GM08714 (cell line): ENCODE measurements around the gene WIZ.
"Not testable (repeated sequence)": the region's sequence is repeated elsewhere in the genome, so short reads cannot be mapped to it uniquely, and the experiment has no call there.

ENCODE experiments used
- H3K4me3 ChIP-seq: fragments of 200-500 bp; sonication (Bioruptor generic); 2 replicates; pipeline ENCODE4 v1.5.1; 2014; ENCODE audit warnings: mild to moderate bottlenecking, low read length, inconsistent platforms
- ZNF274 ChIP-seq: IDR thresholded peaks from 2 replicates; pipeline ENCODE4 v1.6.1; 2012; ENCODE audit warnings: mild to moderate bottlenecking, low read depth, low read length

Gene WIZ

DNA sequence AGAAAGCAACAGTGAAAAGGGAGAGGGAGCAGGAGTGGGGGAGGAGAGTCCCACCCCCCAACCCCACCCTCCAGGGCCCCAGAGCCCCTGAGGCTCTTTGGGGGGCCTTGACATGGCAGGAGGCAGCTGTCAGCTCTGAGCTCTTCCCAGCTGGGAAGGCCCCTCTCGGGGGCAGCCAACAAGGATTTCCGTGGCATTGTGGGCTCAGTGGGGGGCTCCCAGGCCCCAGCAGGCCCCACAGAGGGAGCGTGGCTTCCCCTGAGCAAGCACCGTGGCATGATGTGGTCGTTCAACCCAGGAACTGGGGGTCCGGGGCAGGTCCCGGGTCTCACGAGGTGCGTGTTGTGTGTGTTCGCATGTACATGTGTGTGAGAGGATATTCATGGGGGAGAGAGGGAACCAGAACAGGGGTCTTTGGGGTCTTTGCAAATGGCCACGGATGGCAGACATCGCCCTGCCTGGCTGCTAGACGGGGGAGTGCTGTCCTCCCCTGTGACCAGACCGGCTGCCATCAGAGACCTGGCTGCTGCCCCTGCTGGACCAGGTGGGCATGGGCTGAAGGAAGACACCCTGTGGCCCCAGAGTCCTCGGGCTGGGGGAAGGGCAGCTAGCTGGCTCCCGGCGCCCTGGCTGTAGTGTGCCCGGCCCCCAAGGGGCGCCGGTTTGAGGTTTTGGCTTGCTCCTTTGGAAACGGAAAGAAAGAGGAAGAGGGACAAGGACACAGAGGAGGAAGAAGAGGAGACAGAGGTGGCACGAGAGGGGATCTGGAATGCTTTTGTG is 27.3 kb downstream of the WIZ start:
- no peak overlapping the region for H3K4me3 ChIP-seq
- no peak for TF ChIP-seq ZNF274

DNA sequence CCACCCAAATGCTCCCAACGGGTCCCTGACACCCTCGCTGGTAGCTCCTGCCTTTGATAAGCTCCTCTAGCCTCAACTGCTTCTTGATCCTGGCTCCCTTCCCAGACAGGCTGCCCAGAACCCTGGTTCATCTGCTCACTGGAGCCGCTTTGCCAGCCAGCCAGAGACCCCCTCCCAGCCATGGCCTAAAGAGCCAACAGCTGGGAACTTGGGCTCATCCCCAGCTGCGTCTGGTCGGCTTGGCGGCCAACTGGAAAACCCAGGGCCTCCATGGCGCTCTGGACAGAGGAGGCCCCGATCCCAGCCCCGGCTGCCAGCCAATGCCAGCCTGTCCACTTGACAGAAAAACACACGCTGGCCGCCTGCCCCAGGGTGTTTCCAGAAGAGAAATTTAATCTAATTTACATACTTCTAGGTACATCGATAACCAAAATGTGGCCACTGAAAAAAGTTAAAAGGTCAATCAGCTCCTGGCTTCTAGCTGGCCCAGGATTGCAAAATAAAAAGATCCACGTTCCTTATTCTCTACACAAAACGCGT is 28.0 kb downstream of the WIZ start:
- no peak overlapping the region for H3K4me3 ChIP-seq
- TF ChIP-seq ZNF274: no peak

DNA sequence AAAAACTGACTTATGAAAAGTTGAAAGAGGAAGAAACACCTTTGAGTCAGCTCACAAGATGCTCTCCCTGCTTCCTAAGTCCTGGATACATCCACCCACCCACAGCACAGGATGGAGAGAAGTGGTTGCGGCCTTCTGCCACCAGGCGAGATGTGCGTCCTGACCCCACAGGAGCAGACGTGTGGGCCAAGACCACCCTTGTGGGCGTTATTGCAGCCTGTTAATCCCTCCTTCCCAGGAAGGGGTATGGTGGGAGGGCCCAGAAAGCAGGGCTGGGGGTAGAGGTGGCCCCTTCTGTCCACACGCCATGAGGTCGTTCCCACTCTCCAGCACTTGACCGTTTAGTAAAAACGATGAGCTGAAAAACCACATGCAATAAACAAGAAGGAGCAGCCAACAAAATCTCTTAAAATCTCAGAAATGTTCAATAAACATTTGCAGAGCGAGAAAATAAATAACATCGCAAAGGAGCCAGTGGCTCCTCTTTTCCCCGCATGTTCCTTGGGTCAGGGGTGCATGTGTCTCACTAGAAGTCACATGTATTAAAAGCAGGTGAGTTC is 28.5 kb downstream of the WIZ start:
- TF ChIP-seq ZNF274: no peak
- no peak overlapping the region for H3K4me3 ChIP-seq

- TF ChIP-seq ZNF274: no peak
- H3K4me3 ChIP-seq: no peak overlapping the region
Observed at GRCh38 chr19:15419413-15420025, 30.2 kb downstream of the WIZ start.

- peak within 1 kb of the TSS; percentile 93 for H3K4me3 ChIP-seq
- TF ChIP-seq ZNF274: no peak
Observed at GRCh38 chr19:15418579-15419412, 31.0 kb downstream of the WIZ start, which contains the start of gene AKAP8L. TSS of gene AKAP8L (minus strand) at chr19:15418988. CDS start at chr19:15418923, 65 bp downstream.

DNA sequence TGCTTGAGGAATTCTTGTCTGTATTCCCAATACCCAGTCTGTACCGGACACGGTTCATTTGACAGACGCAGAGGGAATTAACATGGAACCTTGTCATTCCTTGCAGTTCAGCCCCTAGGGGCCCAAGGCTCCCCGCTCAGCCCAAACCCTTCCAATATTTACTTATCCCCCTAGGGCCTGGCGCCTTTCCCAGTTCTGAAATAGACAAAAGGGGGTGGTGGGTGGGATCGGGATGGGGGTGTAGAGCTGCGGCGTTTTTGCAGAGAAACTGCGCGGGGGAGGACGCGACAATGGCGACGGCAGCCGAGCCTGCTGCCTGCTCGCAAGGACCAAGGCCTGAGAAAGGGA is 31.6 kb downstream of the WIZ start:
- no peak for TF ChIP-seq ZNF274
- H3K4me3 ChIP-seq: peak overlapping the region; percentile 93

DNA sequence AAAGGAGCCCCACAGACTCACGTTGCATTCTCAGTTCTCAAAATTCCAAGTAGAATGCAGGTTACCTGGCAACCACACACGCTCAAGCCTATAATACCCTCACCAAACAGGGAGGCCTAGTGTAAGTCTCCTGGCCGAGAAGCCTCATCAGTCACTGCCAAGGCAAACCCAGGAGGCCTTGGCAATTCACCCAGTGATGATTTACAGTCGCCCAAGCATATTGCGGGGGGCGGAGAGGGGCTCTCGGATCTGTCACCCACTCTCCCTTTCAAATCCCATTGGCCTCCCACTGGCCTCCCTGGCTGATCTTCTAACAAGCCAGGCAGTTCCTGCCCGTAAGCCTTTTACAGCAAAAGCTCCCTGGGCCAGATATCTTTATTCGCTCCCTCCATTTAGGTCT is 32.1 kb downstream of the WIZ start:
- no peak for TF ChIP-seq ZNF274
- H3K4me3 ChIP-seq: peak overlapping the region; percentile 93

GRCh38 chr19:15412832-15413231 is 36.9 kb downstream of the WIZ start:
- no peak for TF ChIP-seq ZNF274
- no peak overlapping the region for H3K4me3 ChIP-seq

GRCh38 chr19:15411351-15411750 is 38.4 kb downstream of the WIZ start:
- H3K4me3 ChIP-seq: not testable (repeated sequence)

DNA sequence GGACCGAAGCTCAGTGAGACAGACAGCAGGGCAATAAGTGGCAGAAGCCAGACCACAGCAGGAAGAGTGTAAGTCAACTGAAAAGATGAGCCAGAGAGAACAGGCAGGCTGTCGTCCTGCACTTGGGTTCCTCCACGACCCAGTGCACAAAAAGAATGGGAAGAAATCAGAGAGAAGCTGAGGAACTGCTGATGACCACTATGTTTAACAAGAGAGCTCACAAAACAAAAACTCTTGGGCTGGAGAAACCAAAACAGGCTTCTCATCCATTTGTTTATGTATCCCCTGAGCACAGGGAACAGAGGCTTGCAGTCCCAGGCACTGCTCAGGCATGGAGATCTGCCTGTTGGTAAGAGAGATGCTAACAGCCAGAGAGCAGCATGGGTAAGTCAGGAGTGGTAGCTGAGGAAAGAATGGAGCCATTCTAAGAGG is 45.0 kb downstream of the WIZ start:
- TF ChIP-seq ZNF274: no peak
- no peak overlapping the region for H3K4me3 ChIP-seq

DNA sequence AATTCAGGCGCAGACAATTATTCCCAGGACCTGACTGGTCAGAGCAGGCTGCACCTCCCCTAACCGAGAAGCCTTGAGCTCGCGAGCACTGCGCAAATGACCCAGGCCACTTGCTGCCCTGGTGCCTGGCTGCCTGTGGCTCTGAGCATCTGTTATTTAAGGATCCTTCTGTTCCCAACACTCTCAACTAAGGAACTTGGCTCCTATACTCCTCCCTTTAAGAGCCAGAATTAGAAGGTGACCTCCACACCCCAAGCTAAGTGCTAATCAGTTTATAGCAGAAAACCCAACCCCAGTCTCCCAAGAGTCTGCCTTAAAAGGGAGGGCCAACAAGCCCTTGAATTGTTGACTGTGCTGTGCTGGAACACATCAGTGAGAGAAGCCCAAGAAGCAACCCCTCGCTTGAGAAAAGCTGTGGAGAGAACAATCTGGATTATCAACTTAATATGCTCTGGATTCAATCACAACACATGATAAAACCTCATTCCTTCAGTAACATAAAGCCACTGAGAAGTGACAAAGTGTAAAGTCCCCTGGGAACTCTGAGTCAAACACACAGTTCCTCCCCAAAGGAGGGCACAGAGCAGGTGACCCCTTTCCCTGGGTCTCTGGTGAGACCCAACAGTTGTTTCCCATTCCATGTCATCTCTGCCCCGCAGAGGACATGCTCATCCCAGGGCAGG is 45.5 kb downstream of the WIZ start:
- H3K4me3 ChIP-seq: no peak overlapping the region
- no peak for TF ChIP-seq ZNF274

GRCh38 chr19:15403151-15403531 is 46.6 kb downstream of the WIZ start:
- H3K4me3 ChIP-seq: no peak overlapping the region
- TF ChIP-seq ZNF274: no peak

DNA sequence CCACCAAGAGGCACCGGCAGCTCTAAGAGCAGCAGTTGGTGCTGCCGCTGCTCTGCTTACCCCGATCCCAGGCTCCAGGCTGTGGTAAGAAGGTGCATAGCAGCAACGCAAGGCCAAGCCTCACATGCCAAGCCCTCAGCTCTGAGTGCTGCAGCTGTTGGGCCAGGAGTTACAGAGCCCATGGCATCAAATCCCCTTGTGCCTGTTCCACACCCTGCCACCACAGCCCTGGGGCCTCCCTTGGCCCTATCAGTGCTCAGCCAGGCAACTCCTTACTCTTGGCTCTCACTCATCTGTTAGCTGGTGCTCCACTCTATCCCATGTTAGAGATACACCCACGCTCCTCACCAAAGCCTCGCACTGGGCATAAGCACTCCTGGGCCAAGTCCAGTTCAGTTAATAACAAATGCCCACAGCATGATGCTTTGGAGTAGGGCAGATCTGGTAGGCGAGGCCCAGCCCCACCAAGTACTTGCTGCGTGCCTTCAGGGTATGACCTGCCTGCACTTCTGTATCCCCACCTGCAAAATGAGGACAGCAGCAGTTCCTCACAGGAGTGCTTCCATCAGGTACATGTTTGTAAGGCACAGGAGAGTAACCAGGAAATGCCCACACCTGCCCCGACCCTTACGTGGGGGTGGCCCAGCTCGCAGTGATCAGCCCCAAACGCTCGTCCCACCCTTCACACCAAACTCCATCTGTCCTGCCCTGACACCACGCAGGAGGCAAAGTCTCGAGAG is 47.2 kb downstream of the WIZ start:
- TF ChIP-seq ZNF274: no peak
- H3K4me3 ChIP-seq: no peak overlapping the region
